Purkinje cell (primary cell): ENCODE measurements around the gene MED15. TPM values are rescaled to one million over a fixed set of nuclear protein-coding genes. Genes with fewer than 3 reads are reported as not detected.

Source experiments
- polyA plus RNA-seq: library from polyadenylated mRNA; unstranded; fragments of >200 nt; fragmentation: Nextera tagmentation; gene quantifications from 2 replicates; pipeline ENCODE4 v1.2.1, GENCODE V29; 2014

Gene MED15
- 0.63 and 1.9 TPM in 2 replicates for polyA plus RNA-seq

DNA sequence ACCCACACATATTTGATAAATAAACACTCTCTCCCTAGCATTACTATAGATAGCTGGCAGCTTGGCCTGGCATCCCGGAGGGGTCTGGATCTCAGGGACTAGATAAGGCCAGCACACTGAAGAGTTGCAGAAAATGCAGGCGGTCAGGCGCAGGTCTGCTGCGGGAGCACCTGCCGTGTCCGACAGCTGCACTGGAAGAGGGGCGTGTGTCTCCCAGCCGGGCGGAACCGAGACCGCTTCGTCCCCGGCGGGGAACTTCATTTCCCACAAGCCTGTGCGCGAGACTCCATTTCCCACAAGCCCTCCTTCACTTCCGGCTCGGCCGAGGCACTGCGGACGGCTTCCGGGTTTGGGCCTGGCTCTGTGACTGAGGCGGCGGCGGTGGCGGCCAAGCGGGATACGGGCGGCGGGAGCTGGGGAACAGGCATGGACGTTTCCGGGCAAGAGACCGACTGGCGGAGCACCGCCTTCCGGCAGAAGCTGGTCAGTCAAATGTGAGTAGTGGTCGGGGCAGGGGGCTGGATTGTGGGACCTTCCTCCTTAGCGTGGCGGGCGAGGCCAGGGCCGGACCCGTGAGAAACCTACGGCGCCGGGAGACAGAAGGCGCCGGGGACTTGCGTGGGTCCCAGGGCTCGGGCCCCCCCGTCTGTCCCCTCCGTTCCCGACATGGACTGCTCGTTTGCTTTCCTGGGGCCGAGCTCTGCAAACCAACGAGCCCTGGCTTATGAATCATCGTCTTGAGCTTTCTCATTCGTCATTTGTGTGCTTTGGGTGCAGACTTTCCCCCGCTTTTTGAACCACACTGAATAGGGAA is at the start of gene MED15:
MED15 (plus strand) TSS at position 358 of the 814 bp plus-strand sequence; CDS start at position 427, 69 bp downstream.

DNA sequence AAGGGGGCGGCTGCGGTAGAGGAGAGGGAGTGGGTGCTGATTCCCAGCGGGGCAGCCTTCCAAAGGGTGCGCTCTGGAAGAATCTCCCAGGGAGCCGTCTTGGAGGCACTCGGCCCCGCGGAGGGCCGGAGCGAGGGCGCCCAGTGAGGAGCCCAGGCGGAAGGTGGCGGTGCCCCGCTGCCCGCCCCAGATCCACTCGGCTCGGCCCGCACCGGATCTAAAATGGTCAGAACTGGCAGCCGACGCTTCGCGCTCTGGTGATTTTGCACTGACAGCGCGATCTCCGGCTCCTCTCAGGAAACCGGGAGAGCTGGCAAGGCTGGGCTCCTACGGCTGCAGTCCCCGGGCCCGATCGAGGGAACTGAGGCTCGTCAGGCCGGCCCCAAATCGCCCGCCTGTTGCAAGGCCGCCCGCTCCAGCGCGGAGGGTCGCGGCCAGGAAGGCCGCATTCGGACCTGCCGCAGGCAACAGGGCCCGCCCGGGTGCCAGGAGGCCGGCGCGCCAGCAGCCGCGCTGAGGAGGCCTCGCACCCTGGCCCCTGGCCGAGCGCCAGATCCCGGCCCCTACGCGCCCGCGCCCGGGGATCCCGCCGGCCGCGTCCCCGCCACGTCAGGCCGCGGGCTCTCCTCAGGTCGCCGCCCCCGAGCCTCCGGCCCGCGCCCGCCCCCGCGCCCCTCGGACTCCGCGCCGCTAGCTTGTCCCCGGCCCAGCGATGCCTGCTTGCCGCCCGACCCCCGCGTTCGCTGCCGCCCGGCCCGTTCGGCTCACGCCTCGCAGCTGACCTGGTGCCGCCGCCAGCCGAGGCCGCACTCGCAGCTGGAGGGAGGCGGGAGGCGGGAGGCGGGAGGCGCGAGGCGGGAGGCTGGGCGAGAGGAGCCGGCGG is 12.2 kb upstream of the MED15 start, which contains the start of gene KLHL22:
KLHL22 (minus strand) TSS at position 818 of the 883 bp plus-strand sequence. CDS start 6,584 bp downstream, outside the sequence.

Other genes with a start within 250 kb of the MED15 start
- gene RTN4R, start 239.3 kb upstream of the MED15 start, polyA plus RNA-seq: 0.48 and 2.7 TPM in 2 replicates
- 8.5 and 13.6 TPM in 2 replicates for gene DGCR6L, start 187.6 kb upstream of the MED15 start, polyA plus RNA-seq
- 0.24 and 0.75 TPM in 2 replicates for gene ZNF74, start 113.5 kb upstream of the MED15 start, polyA plus RNA-seq
- not detected in 2 replicates for gene SCARF2, start 69.8 kb upstream of the MED15 start, polyA plus RNA-seq
- gene KLHL22, start 11.8 kb upstream of the MED15 start, polyA plus RNA-seq: 0.59 and 0.66 TPM in 2 replicates